ENCODE results near the gene MAGI2.
A peak's percentile ranks its signal among the peaks of the same experiment; 100 is the strongest.

GRCh38 chr7:78924581-78924980 is 528.9 kb downstream of the MAGI2 start:
- TF ChIP-seq CTCF (conservative IDR thresholded peaks at IDR 0.05; ENCODE audit: low read depth, low read length) (peak; percentile 49), EZH2 (IDR thresholded peaks at IDR 0.05; ENCODE audit: borderline replicate concordance, low read depth, low read length, poor library complexity, severe bottlenecking) (no peak)

All from A673 (cell line).